GM12874 (cell line): ENCODE results near the gene KCNT1.

Source experiments
- TF ChIP-seq, protein P1 (sequence below): IDR thresholded peaks from 2 replicates; pipeline ENCODE4 v1.5.1; 2011; ENCODE audit warnings: low read depth, mild to moderate bottlenecking, control low read depth, low read length, moderate library complexity; ENCODE audit not compliant: insufficient read depth

Gene KCNT1

DNA sequence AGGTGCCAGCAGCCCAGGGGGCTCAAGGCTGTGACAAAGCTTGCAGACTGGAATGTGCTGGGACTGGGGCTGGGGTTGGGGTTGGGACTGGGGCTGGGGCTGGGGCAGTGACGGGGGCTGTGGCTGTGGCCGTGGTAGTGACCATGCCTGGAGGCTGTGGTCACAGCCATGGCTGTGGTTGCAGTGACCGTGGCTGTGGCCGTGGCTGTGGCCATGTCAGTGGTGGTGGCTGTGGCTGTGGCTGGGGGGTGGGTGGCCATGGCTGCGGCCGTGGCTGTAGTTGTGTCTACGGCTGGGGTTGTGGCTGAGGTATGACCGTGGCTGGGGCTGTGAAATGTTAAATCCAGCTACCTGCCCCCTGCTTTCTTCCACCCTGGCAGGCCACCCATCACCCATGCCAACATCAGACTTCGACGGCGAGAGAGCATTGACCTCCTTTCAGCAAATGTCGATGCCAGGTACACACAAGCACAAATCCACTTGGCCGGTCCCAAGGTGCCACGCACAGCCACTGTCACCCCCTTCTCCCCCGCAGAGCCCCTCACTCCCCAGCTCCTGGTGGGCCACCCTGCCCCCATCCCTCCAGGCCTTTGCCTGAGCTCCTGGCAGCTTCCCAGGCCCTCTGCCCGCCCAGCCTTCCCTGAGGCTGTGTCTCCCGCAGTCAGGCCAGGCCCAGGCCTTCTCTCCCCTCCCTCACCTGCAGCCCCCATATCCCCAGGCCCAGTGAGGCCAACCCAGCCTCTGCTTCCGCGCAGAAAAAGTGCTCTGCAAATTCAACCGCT lies 23.6 kb upstream of the KCNT1 start:
- TF ChIP-seq, protein P1, sequence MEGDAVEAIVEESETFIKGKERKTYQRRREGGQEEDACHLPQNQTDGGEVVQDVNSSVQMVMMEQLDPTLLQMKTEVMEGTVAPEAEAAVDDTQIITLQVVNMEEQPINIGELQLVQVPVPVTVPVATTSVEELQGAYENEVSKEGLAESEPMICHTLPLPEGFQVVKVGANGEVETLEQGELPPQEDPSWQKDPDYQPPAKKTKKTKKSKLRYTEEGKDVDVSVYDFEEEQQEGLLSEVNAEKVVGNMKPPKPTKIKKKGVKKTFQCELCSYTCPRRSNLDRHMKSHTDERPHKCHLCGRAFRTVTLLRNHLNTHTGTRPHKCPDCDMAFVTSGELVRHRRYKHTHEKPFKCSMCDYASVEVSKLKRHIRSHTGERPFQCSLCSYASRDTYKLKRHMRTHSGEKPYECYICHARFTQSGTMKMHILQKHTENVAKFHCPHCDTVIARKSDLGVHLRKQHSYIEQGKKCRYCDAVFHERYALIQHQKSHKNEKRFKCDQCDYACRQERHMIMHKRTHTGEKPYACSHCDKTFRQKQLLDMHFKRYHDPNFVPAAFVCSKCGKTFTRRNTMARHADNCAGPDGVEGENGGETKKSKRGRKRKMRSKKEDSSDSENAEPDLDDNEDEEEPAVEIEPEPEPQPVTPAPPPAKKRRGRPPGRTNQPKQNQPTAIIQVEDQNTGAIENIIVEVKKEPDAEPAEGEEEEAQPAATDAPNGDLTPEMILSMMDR: no peak

DNA sequence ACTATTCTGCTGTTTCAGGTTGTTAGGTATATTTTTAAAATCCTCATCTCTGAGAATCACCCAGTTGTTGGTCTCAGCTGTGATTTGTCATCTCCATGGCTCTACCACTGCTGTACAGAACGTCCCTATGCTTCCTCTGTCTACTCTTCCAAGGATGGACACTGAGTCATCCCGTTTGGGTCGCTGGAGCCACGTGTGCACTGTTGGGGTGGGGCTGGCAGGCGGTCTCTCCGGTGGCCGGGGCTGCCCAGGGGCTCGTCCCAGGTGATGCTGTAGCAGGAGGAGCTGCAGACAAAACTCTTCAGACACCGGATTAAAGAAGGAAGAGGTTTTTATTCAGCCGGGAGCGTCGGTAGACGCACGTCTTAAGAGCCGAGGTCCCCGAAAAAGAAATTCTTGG lies 21.9 kb upstream of the KCNT1 start:
- TF ChIP-seq, protein P1: no peak

DNA sequence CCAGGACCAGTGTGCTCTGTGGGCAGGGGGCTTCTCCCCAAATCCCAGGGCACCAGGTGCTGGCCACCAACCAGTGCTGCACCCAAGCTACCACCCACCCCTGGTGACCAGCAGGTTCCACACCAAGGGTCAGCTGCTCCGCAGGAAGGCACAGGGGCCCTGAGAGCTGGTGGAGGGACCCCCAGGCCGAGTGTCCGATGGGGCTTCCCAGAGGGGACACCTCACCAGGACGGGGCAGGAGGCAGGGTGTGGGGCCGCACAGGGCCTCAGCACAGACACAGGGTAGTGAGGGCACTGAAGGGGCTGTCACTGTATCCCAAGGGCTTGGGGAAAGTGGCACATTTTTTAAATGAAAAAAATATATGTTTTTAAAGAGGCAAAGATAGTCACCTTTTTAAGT lies 20.8 kb upstream of the KCNT1 start:
- TF ChIP-seq, protein P1: no peak

DNA sequence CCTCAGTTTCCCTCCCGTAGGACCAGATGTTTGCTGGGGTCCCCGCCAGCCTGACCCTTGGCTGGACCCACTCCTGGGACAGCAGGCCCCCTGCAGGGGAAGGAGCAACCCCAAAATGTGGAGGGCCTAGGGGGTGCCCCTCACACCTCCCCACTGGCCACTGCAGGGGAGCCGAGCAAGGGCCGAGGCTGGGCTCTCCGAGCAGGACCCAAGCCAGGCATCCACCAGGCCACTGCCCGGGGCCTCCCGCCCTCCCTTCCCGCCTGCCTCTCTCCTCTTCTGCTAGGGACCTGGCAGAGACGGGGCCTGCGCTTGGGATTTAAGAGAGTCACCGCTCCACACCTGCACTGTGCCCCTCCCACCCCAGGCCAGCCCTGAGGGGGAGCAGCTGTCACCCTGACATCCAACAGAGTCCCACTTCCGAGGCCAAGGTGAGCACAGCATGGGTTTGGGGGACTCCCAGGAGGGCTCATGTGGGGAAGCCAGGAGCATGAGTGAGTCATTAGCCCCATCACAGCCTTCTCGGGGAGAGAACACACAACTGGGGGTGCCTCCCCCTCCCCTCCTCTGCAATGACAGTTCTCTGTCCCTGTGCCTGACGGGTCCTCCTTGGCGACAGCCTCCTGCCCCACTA lies 18.5 kb upstream of the KCNT1 start:
- TF ChIP-seq, protein P1: no peak

DNA sequence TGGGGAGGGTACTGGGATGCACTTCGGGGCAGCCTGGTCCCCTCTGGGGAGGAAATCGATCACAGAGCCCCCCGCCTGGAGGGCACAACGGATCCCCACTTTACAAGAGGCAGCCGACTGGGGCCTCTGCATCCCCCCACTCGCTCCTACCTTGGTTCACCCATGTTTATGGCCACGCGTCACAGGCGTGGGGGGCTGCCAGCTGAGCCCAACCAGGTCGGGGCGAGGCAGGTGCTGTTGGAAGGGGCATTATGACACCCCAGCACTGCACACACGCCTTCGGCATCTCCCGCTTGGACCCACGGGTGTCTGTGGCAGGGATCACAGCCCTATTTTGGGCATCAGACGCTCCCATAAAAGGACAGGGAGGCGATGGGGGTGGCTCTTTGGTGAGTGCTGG lies 17.3 kb upstream of the KCNT1 start:
- TF ChIP-seq, protein P1: no peak

DNA sequence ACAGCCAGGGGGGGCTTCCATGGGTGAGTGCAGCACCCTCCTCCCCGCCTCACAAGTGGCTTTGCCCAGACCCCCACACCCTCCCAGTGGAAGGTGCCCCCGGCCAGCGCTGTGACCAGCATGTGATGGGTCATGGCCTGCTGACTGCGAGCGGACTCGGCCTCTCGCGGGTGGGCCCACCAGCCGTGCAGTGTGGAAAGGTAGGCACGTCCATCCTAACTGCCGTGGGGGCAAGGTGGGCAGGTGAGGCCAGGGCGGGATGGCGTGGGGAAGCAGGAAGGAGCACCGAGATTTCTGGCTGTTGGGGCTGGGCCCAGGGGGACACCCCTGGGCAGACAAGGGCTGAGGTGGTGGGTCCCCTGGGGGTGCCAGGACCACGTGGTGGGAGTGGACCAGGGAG lies 14.8 kb upstream of the KCNT1 start:
- TF ChIP-seq, protein P1: no peak

DNA sequence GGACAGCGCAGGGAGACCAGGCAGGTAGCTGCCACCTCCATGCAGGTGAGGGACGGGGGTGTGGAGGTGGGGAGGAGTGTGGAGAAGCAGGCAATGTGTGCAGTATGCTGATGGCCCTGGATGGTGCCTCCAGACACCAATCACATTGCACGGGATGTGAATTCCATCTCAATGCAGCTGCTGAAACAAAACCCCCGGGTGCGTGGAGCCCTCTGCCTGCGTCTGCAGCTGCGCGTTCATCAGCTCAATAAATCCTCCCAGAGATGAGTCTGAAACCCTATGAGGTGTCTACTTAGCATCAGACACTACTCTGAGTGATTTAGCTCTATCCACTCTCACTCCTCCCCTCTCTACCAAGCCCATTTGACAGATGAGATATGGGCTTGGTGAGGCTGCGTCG lies 13.0 kb upstream of the KCNT1 start:
- TF ChIP-seq, protein P1: no peak
